ENCODE measurements around the gene CAND2. TPM values are rescaled to one million over a fixed set of nuclear protein-coding genes. Genes with fewer than 3 reads are reported as not detected.
"Not testable (repeated sequence)": the region's sequence is repeated elsewhere in the genome, so short reads cannot be mapped to it uniquely, and the experiment has no call there.

The CAND2 gene
- total RNA-seq, 8 experiments from 2014 or later = 0.97 to 12.4 (median 8.3) TPM

DNA sequence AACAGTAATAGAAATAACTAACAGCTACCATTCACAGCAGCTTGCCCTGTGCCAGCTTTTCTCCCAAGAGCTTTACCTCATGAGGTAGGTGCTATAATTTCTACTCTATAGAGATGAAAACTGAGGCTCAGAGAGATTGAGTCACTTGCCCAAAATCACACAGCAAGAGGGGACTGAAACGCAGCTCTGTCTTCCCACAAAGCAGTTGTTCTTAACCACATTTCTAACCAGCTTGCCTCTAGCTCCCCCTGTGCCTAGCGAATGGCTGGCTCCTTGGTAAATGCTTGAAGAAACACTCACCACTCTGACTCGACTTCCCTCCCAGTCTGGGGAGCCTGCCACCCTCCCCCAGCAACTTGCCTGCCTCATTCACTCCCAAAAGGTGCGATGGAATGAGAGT, 21.9 kb upstream of the CAND2 start:
- no peak for ATAC-seq (replicated peaks in 6 of 8)
- Histone ChIP-seq H3K27ac (no peak overlapping the region), H3K4me1 (replicated peaks in 1 of 2) (no peaks in the 10 kb centered on the region), H3K4me3 (no peak overlapping the region)
- 0 to 89% (median 59%) methylated on average over 1 to 3 of the region's 4 CpGs; no CpG with 5 or more reads in 4 of the 10 experiments for WGBS, 10 experiments
- in situ Hi-C loops (cut with MboI; ENCODE audit: low pct_unique_long_range_greater_than_20kb in 2 of 9, low sequenced_read_pairs in 9 of 9, unreplicated experiment in 9 of 9) = no loop called here

DNA sequence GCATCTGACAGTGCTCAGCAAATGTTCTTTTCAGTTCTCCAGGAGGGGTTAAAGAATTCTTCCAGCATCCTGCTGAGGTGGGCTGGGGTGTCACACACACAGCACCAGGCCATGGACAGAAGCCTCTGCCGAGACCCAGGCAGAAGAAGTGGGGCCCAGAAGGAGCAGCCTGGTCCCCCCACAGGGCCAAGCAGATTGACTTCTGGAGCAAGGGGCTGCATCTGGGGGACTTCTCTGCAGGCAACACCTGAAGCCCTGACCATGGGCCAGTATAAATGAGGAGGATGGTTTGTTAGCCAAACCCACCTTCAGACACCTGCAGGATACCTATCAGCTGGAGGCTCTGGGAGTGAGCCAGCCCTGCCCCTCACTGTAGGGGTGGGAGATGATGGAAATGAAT, 21.3 kb upstream of the CAND2 start:
- ATAC-seq (replicated peaks in 6 of 8) = no peak
- no peak overlapping the region for H3K27ac ChIP-seq
- in situ Hi-C loops (cut with MboI; ENCODE audit: low pct_unique_long_range_greater_than_20kb in 2 of 9, low sequenced_read_pairs in 9 of 9, unreplicated experiment in 9 of 9) = no loop called here
- H3K4me1 ChIP-seq (replicated peaks in 1 of 2) = no peaks in the 10 kb centered on the region
- WGBS, 10 experiments = 40 to 60% methylated on average over 1 of the region's 1 CpG; no CpG with 5 or more reads in 8 of the 10 experiments
- H3K4me3 ChIP-seq = no peak overlapping the region

DNA sequence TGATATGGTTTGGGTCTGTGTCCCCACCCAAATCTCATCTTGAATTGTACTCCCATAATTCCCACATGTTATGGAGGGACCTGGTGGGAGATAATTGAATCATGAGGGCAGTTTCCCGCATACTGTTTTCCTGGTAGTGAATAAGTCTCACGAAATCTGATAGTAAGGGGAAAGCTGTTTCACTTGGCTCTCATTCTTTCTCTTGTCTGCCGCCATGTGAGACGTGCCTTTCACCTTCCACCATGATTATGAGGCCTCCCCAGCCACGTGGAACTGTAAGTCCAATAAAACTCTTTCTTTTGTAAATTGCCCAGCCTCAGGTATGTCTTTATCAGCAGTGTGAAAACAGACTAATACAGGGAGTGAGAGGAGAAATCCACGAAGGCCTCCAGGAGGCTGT, 20.5 kb upstream of the CAND2 start:
- H3K4me3 ChIP-seq; ATAC-seq (replicated peaks in 6 of 8); H3K4me1 ChIP-seq (replicated peaks in 1 of 2); H3K27ac ChIP-seq; in situ Hi-C loops (cut with MboI; ENCODE audit: low pct_unique_long_range_greater_than_20kb in 2 of 9, low sequenced_read_pairs in 9 of 9, unreplicated experiment in 9 of 9): not testable (repeated sequence)
- WGBS, 10 experiments = 10 to 78% (median 40%) methylated on average over 1 to 6 of the region's 6 CpGs; no CpG with 5 or more reads in 1 of the 10 experiments

DNA sequence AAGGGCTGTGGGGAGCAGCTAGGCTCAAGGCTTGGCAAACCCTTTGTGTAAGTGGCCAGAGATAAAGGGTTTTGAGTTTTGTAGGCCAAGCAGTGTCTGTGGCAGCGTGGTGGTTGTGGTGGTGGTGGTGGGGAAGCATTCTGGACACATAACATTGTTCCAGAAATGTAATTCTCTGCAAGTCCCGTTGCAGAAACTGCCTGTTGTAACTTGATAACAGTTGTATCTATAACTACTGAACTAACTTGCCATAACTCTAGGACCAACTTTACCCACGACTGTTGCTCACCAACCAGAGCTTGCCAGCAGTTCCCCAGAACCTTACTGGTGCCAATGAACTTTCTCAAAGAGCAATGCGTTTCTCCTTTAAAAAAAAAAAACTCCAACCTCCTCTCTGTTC, 19.3 kb upstream of the CAND2 start:
- Histone ChIP-seq H3K4me1 (replicated peaks in 1 of 2) (peaks cover under 1 to 2% of the 10 kb centered on the region in 2 donors), H3K27ac (no peak overlapping the region), H3K4me3 (no peak overlapping the region)
- 0 to 77% (median 42%) methylated on average over 1 to 3 of the region's 4 CpGs; no CpG with 5 or more reads in 3 of the 10 experiments for whole genome bisulfite sequencing, 10 experiments
- in situ Hi-C loops (cut with MboI; ENCODE audit: low pct_unique_long_range_greater_than_20kb in 2 of 9, low sequenced_read_pairs in 9 of 9, unreplicated experiment in 9 of 9) = no loop called here
- no peak for ATAC-seq (replicated peaks in 6 of 8)

DNA sequence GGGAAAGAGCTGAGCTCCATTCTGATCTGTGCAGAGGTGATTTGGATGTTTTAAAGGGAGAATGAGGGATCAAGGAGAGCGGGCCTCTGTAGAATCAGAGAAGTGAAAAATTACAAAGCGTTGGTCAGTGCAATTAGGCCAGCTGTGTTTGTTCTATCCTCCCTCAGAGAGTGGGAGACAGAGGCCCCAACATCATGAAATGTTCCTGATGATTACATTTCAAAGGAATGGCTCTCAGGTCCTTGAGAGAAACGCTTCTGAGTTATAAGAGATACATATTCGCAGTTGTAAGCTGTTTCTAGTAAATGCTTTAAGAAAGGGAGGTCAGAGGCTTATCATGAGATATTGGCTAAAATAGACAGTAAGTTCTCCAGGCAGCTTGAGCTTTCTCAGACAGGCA, 15.7 kb upstream of the CAND2 start:
- Histone ChIP-seq H3K4me3 (no peak overlapping the region), H3K4me1 (replicated peaks in 1 of 2) (peaks cover 4 to 11% of the 10 kb centered on the region in 2 donors), H3K27ac (no peak overlapping the region)
- ATAC-seq (replicated peaks in 6 of 8) = peak in 4 of 8 experiments; percentile 28 to 65 (median 50)
- in situ Hi-C loops (cut with MboI; ENCODE audit: low pct_unique_long_range_greater_than_20kb in 2 of 9, low sequenced_read_pairs in 9 of 9, unreplicated experiment in 9 of 9) = no loop called here
- WGBS, 10 experiments = 0 to 60% (median 45%) methylated on average over 1 to 4 of the region's 4 CpGs; no CpG with 5 or more reads in 4 of the 10 experiments

DNA sequence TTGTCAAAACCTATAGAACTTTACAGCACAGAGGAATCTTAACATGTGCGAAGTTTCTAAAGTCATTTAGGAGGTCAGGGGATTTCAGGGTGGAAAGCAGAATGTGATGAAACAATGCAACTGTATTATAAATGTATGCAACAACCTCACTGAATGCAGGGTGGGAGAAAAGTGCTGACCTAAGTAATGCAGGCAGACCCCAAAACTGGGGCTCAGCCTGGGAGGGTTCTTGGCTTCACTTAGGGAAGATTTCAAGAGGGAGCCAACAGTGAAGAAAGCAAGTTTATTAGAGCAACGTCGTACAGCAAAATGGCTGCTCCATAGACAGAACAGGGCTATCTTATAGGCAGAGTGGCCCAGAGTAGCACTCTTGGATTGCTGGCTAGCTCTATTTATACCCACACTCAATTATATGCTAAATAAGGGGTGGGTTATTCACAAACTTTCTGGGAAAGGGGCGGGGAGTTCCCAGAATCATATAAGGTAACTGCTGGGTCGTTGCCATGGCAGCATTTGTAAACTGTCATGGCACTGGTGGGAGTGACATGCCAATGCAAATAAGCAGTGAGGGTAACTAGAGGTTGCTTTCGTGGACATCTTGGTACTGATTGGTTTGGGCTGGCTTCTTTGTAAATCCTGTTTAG, 14.2 kb upstream of the CAND2 start:
- peak; percentile 72 to 94 (median 90) for ATAC-seq (replicated peaks in 6 of 8)
- no peak overlapping the region for H3K4me3 ChIP-seq
- H3K27ac ChIP-seq = peak overlapping the region in 1 of 2 donors; percentile 48
- in situ Hi-C loops (cut with MboI; ENCODE audit: low pct_unique_long_range_greater_than_20kb in 2 of 9, low sequenced_read_pairs in 9 of 9, unreplicated experiment in 9 of 9) = no loop called here
- 17 to 100% (median 67%) methylated on average over 1 to 4 of the region's 6 CpGs; no CpG with 5 or more reads in 1 of the 10 experiments for WGBS, 10 experiments
- H3K4me1 ChIP-seq (replicated peaks in 1 of 2) = peaks cover 4 to 11% of the 10 kb centered on the region in 2 donors

DNA sequence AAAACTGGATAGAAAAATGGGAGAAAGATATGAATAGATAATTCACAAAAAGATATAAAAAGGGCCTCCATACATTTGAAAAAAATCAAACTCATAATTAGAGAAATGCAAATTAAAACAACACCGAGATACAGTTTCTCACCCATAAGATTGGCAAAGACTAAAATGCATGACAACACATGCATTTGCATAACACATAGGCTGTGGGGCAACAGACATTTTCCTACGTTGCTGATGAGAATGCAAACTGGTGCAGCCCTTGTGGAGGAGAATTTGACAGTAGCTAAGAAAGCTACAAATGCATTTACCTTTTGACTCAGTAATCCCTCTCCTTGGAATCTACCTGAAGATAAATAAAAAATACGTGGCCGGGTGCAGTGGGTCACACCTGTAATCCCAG, 11.4 kb upstream of the CAND2 start:
- no peak overlapping the region for H3K4me3 ChIP-seq
- no peak for ATAC-seq (replicated peaks in 6 of 8)
- in situ Hi-C loops (cut with MboI; ENCODE audit: low pct_unique_long_range_greater_than_20kb in 2 of 9, low sequenced_read_pairs in 9 of 9, unreplicated experiment in 9 of 9) = no loop called here
- H3K4me1 ChIP-seq (replicated peaks in 1 of 2) = peaks cover 4 to 11% of the 10 kb centered on the region in 2 donors
- WGBS, 10 experiments = 0 to 67% (median 19%) methylated on average over 1 to 4 of the region's 4 CpGs
- no peak overlapping the region for H3K27ac ChIP-seq

DNA sequence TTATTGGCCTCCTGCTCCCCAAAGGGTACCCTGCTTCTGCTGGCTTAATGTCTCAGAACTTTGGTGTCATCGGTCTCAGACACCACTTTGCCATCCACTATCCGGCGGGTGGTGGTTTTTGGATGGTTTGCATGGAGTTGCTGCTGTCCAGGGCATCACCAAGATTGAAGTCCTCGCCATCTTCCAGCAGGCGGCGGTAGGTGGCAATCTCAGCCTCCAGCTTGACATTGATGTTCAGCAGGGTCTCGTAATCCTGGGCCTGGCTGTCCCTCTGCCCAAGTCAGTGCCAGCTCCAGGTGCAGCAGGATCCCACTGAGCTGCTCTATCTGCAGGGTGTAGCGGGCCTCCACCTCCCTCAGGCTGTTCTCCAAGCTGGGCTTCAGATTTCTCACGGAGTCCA, 9.1 kb upstream of the CAND2 start:
- WGBS, 10 experiments = 8 to 82% (median 43%) methylated on average over 1 to 6 of the region's 9 CpGs; no CpG with 5 or more reads in 5 of the 10 experiments
- H3K27ac ChIP-seq; ATAC-seq (replicated peaks in 6 of 8); H3K4me3 ChIP-seq; H3K4me1 ChIP-seq (replicated peaks in 1 of 2); in situ Hi-C loops (cut with MboI; ENCODE audit: low pct_unique_long_range_greater_than_20kb in 2 of 9, low sequenced_read_pairs in 9 of 9, unreplicated experiment in 9 of 9): not testable (repeated sequence)

DNA sequence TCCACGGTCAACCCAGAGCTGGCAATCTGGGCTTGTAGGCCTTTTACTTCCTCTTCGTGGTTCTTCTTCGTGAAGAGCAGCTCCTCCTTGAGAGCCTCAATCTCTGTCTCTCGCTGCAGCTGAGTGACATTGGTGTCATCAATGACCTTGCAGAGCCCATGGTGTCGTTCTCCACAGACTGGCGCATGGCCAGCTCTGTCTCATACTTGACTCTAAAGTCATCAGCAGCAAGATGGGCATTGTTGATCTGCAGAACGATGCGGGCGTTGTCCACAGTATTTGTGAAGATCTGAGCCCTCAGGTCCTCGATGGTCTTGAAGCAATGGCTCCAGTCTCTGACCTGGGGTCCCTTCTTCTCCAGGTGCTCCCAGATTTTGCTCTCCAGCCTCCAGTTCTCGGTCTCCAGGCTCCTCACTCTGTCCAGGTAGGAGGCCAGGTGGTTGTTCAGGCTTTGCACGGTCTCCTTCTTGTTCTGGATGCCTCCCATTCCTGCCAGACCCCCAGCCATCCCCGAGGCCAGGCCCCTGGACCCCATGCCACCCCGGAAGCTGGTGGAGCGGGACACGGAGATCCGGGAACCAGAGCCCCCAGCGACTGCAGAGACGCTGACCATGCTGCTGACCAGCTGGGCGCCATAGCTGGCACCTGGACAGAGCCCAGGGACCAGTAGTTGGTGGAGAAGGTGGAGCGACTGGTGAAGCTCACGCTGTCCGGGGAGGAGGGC, 8.4 kb upstream of the CAND2 start:
- ATAC-seq (replicated peaks in 6 of 8); in situ Hi-C loops (cut with MboI; ENCODE audit: low pct_unique_long_range_greater_than_20kb in 2 of 9, low sequenced_read_pairs in 9 of 9, unreplicated experiment in 9 of 9); H3K4me1 ChIP-seq (replicated peaks in 1 of 2); H3K27ac ChIP-seq; H3K4me3 ChIP-seq: not testable (repeated sequence)
- WGBS, 10 experiments = 40 to 97% (median 80%) methylated on average over 1 to 17 of the region's 23 CpGs; no CpG with 5 or more reads in 3 of the 10 experiments

DNA sequence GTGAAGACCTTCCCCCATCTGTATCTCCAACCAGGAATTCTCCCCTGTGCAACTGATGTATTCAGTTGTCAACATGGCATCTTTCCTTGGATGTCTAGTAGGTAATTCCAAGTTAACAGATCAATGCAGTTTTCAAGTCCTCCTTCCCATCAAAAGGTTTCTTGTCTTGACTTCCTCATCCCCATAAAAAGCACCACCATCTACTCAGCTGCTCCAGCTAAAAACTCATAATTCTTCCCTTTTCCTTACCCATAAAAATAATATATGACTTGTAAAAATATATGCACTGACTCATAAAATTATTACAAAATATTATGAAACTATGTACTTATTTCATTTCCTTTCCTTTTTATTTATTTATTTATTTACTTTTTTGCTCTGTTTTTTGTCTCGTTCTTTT, 5.0 kb upstream of the CAND2 start:
- Histone ChIP-seq H3K4me3 (no peak overlapping the region), H3K27ac (no peak overlapping the region), H3K4me1 (replicated peaks in 1 of 2) (peaks cover 3 to 4% of the 10 kb centered on the region in 2 donors)
- no peak for ATAC-seq (replicated peaks in 6 of 8)
- in situ Hi-C loops (cut with MboI; ENCODE audit: low pct_unique_long_range_greater_than_20kb in 2 of 9, low sequenced_read_pairs in 9 of 9, unreplicated experiment in 9 of 9) = no loop called here
- 4 to 100% (median 78%) methylated on average over 1 of the region's 1 CpG for WGBS, 10 experiments

DNA sequence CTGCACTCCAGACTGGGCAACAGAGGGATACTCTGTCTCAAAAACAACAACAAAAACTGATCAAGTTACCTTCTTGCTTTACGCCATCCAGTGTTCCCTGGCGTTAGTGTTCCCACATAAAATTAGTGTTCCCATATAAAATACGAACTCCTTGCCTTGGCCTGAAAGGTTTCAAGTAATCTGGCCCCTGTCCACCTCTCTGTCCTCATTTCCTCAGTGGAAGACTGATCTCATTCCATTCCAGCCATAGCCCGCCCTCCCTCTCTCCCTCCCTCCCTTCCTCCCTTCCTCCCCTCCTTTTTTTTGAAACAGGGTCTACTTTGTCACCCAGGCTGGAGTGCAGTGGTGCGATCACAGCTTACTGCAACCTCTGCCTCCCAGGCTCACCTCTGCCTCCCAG, 2.8 kb upstream of the CAND2 start:
- in situ Hi-C loops (cut with MboI; ENCODE audit: low pct_unique_long_range_greater_than_20kb in 2 of 9, low sequenced_read_pairs in 9 of 9, unreplicated experiment in 9 of 9) = no loop called here
- ATAC-seq (replicated peaks in 6 of 8) = no peak
- 85% methylated on average over 2 of the region's 5 CpGs; no CpG with 5 or more reads in 9 of the 10 experiments for WGBS, 10 experiments

DNA sequence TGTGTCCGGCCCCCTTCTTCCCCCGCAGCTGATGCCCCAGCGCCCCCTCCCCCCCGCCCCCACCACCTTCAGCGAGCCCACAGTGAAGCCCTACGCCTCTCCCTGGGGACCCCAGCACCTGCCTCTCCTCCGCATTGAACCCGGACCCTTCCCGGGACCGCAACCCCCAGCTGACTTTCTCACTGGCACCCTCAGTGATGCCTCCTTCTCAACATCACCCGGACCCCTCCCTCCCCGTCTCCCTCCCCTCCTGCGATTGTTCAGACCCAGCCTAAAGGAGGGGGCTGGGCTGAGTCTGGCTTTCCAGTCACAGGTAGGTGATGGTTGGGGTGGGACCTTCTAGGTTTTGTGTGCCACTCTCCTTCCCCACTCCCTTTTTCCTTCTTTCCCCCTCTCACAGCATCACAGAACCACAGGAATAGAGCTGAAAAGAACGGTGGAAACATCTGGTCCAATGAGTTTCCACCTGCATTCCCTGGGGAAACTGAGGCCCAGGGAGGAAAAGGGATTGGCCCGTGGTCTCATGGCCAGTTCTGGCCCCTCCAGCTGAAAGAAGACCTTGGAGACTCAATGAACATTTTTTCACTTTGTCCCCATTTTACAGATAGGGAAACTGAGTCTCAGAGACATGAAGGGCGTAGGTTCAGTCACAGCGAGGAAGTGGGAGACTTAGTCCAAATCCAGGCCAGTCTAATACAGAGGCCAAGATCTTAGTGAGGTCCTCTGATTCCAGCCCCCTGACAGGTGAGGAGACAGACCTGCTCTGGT, 828 bp downstream of the CAND2 start:
- WGBS, 10 experiments = 100% methylated on average over 1 to 2 of the region's 17 CpGs; no CpG with 5 or more reads in 7 of the 10 experiments
- peak overlapping the region in 1 of 2 donors; percentile 78 for H3K27ac ChIP-seq
- peaks cover 3 to 4% of the 10 kb centered on the region in 2 donors for H3K4me1 ChIP-seq (replicated peaks in 1 of 2)
- H3K4me3 ChIP-seq = peak overlapping the region; percentile 38 to 62 (median 47)
- ATAC-seq (replicated peaks in 6 of 8) = peak in 1 of 8 experiments; percentile 19
- in situ Hi-C loops (cut with MboI; ENCODE audit: low pct_unique_long_range_greater_than_20kb in 2 of 9, low sequenced_read_pairs in 9 of 9, unreplicated experiment in 9 of 9) = no loop called here

More for the DNA sequence above, 2.8 kb upstream of the CAND2 start:
- H3K27ac ChIP-seq = no peak overlapping the region
- H3K4me1 ChIP-seq (replicated peaks in 1 of 2) = peaks cover 3 to 4% of the 10 kb centered on the region in 2 donors
- no peak overlapping the region for H3K4me3 ChIP-seq
